ENCODE results near the gene POLE. TPM values are rescaled to one million over a fixed set of nuclear protein-coding genes. Genes with fewer than 3 reads are reported as not detected.

POLE gene
- total RNA-seq, 4 donors from 2014 or later: 28.2 to 98.5 (median 30.0) TPM

DNA sequence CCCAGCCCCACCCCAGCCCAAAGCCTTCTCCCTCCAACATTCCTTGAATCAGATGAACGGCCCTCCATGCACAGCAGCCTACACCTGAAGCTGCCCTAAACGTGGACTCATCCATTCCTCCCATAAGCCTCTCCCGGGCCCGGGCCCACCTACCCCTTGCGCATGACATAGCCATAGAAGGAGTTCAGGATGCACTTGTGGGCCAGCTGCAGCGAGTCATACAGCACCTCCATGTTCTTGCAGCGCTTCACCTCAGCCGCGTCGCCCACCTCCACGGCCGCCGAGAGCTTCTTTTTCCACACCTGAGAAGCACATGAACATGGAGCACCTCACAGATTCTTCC lies 22.0 kb downstream of the POLE start:
- no peak for TF ChIP-seq CTCF (IDR thresholded peaks at IDR 0.05; ENCODE audit: low read depth)

DNA sequence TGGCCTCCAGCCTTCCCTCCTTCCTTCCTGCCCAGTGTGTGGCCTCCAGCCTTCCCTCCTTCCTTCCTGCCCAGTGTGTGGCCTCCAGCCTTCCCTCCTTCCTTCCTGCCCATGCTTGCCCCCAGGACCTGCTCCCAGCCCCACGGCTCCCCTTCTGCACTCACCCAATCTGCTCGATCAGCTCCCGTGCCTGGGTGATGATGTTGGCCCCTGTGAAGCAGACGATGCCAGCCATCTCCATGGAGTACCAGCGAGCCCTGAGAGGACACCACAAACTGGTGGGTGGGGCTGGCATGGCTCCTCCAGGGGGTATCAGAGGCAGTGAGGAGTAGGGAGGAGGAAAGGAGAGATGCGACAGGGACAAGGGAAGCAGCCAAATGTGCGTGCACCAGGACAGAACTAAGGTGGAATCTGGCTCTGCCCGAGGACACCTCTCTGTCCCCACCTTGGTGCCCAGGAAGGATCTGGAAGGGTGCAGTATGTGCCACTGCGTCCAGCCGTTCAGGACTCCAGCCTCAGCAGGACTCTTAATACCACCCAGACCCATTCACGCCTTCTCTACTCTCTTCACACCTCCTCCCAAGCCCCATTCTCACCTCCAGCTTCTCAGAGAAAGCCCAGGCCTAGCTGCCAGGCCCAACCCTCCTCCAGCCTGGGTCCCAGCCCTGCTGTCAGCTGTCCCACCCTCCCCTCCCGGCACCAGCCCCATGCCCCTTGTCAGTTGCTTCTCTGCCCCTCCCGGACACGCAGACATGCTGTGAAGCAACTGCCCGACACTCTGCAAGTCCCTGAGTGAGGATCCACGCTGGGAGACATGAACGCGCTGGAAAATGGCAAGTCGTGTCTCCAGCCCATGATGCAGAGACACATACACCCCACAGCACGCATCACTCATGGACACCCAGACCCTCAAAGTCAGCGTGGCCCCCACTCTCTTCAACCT lies 22.7 kb downstream of the POLE start:
- TF ChIP-seq CTCF (IDR thresholded peaks at IDR 0.05; ENCODE audit: low read depth): no peak

- no peak for TF ChIP-seq CTCF (IDR thresholded peaks at IDR 0.05; ENCODE audit: low read depth)
Measured at GRCh38 chr12:132662901-132663755, 24.0 kb downstream of the POLE start.

GRCh38 chr12:132661972-132662371 lies 25.2 kb downstream of the POLE start:
- no peak for TF ChIP-seq CTCF (IDR thresholded peaks at IDR 0.05; ENCODE audit: low read depth)

DNA sequence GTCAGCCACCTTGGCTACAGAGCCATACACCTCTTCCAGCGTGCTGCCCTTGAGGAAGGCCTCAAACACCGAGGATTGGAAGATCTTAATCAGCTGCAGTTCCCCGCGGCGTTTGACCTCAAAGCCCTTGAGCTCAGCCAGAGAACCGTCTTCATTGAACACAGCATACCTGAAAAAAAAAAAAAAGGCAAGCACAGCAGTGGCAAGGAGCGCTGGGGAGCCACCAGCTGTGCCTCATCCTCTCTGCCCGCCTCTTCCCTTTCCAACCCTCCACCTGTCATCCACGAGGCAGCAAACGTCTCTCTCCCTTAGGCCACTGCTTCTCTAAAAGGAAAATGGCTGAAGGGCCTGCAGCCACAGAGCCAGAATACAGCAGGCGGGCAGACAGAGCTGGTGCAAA lies 26.1 kb downstream of the POLE start:
- TF ChIP-seq CTCF (IDR thresholded peaks at IDR 0.05; ENCODE audit: low read depth): no peak

GRCh38 chr12:132660052-132660451 lies 27.1 kb downstream of the POLE start:
- no peak for TF ChIP-seq CTCF (IDR thresholded peaks at IDR 0.05; ENCODE audit: low read depth)

GRCh38 chr12:132659146-132659545 lies 28.0 kb downstream of the POLE start:
- no peak for TF ChIP-seq CTCF (IDR thresholded peaks at IDR 0.05; ENCODE audit: low read depth)

Measured in subcutaneous adipose tissue (tissue), 4 donors.